Cardiac fibroblast (primary cell): ENCODE measurements around the gene MSI1.
A peak's percentile ranks its signal among the peaks of the same experiment; 100 is the strongest.

ENCODE experiments used
- DNase-seq, 2 donors: peaks; one replicate each; pipeline versions ENCODE4 v3.0.0 to v3.0.0-alpha.2; 2010; ENCODE audit warnings: low read depth in 2 of 2
- H3K4me3 ChIP-seq, 2 donors: replicated peaks in 1 of 2; 1 replicate in 1 of 2; 2 replicates in 1 of 2; pipeline ENCODE4 v1.5.1; 2011; ENCODE audit warnings: low read depth in 2 of 2, low read length in 2 of 2, mild to moderate bottlenecking in 2 of 2, moderate library complexity in 1 of 2
- TF ChIP-seq, protein P1 (sequence below): IDR thresholded peaks from one replicate; pipeline ENCODE4 v1.5.1; 2011; ENCODE audit warnings: low read depth, mild to moderate bottlenecking, low read length, inconsistent platforms

MSI1 gene

DNA sequence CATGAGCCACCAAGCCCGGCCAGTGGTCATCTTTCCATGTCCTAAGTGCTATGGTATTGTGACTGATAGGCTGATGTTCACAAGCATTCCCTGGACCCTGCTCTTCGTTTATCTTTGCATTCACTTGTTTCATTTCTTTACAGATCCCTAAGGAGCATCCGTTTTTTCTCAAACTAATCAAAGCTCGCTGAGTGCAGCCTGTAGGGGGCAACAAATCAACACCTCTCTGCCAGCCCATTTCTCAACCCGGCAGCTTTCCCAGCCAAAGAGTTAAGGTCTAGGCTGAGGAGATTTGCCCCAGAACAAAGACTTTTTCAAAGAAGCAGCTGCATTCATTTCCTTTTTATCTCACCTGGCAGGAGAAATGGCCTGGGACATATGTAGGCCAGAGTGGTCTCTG lies 54.7 kb downstream of the MSI1 start:
- no peak overlapping the region for H3K4me3 ChIP-seq
- DNase-seq: peak in 1 of 2 donors; percentile 10
- TF ChIP-seq, protein P1, sequence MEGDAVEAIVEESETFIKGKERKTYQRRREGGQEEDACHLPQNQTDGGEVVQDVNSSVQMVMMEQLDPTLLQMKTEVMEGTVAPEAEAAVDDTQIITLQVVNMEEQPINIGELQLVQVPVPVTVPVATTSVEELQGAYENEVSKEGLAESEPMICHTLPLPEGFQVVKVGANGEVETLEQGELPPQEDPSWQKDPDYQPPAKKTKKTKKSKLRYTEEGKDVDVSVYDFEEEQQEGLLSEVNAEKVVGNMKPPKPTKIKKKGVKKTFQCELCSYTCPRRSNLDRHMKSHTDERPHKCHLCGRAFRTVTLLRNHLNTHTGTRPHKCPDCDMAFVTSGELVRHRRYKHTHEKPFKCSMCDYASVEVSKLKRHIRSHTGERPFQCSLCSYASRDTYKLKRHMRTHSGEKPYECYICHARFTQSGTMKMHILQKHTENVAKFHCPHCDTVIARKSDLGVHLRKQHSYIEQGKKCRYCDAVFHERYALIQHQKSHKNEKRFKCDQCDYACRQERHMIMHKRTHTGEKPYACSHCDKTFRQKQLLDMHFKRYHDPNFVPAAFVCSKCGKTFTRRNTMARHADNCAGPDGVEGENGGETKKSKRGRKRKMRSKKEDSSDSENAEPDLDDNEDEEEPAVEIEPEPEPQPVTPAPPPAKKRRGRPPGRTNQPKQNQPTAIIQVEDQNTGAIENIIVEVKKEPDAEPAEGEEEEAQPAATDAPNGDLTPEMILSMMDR: peak; percentile 28

DNA sequence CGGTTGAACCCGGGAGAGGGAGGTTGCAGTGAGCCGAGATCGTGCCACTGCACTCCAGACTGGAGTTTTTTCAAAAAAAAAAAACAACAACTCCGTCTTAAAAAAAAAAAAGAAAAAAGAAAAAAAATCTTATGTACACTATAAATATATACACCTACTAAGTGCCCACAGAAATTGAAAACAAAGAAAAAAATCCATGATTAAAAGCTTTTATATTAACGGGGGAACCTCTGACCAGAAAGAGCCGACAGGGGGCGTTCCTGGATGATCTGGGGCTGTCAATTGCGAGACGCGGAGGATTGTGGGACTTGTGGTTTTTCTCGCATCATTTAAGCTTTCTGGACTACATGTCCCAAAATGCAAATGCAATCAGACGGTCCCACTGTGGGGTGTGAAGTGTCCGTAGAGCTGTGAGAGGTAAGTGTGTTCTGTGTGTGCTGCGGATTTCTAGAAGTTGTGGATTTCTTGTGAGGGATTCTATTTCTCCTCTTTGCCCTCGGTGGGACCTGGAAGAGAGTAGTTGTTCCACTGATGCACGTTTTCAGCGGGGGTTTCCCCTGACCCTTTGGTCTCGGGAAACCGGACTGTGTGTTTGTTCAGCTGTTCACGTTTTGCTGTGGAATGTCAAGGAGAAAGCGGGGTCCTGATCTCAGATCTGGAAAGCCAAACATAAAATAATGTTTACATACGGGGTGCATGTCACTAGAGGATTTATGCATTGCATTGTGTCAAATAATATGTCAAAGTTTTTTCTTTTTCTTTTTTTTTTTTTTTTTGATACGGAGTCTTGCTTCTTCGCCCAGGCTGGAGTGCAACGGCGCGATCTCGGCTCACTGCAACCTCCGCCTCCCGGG lies 66.8 kb downstream of the MSI1 start, which contains the start of gene SIRT4:
Gene SIRT4 (plus strand): TSS at position 360 of the 854 bp plus-strand sequence. CDS start 1,241 bp downstream, outside the sequence.
- DNase-seq: peak; percentile 94 to 97
- H3K4me3 ChIP-seq: peak within 1 kb of the TSS; percentile 57 to 61
- TF ChIP-seq, protein P1: peak; percentile 71

DNA sequence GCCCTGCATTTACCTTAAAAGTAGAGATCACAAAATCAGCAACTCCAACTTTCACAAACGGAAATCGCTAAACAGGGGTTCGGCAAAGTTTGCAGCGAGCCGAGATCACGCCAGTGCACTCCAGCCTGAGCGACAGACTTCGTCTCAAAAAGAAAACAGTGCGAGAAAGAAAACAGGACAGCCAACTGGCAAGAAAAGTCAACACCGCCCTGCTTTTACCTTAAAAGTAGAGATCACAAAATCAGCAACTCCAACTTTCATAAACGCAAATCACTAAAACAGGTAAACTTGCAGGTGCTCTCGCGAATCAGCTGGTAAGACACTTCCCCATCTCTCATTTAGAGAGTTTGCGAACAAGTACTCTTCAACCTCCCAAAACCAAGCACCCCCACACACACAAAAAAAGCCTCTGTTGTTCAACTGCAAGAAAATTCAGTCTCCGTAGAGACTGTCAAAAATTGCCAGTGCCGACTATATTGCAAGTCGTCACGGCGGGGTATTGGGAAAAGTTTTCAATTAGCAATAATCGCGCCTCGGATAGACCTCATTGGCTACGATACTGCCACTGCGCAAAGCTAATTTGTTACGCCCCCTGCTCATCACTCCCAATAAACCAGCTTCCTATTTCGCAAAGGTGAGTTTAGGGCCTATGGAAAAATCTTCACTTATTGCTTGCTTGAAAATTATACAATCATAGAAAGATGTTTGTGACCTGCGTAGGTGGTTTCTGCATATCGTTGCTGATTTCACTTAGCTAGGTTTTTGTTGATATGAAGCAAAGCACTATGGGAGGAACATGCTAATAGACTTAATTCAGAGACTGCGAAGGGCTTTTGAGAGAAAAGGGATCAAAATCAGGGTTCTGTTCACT lies 76.1 kb downstream of the MSI1 start, which contains the start of gene RNU4-1:
Gene RNU4-1 (minus strand): TSS at position 577 of the 871 bp plus-strand sequence.
- peak within 1 kb of the TSS; percentile 58 for H3K4me3 ChIP-seq
- peak; percentile 95 to 96 for DNase-seq
- TF ChIP-seq, protein P1: no peak

DNA sequence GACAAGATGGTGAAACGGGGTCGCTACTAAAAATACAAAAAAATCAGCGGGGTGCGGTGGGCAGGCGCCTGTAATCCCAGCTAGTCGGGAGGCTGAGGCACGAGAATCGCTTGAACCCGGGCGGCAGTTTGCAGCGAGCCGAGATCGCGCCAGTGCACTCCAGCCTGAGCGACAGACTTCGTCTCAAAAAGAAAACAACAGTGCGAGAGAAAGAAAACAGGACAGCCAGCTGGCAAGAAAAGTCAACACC lies 76.6 kb downstream of the MSI1 start:
- TF ChIP-seq, protein P1: no peak
- no peak for DNase-seq
- peak overlapping the region; percentile 58 for H3K4me3 ChIP-seq
